Mammary epithelial cell (primary cell): ENCODE results near the gene LRRC63.

Source experiments
- CTCF ChIP-seq, 2 donors: IDR thresholded peaks in 1 of 2; conservative IDR thresholded peaks in 1 of 2; 2 replicates each; pipeline ENCODE4 v1.5.1; 2011 to 2012; ENCODE audit warnings: inconsistent platforms in 2 of 2, low read length in 2 of 2, mild to moderate bottlenecking in 2 of 2, control low read depth in 1 of 2, low read depth in 1 of 2; ENCODE audit not compliant: insufficient read depth in 1 of 2; ENCODE audit errors: extremely low read depth in 1 of 2
- EZH2 ChIP-seq: IDR thresholded peaks from 2 replicates; pipeline ENCODE4 v1.6.1; 2012; ENCODE audit warnings: low read length, inconsistent platforms, borderline replicate concordance

GRCh38 chr13:46296115-46296822 is 84.5 kb downstream of the LRRC63 start:
- TF ChIP-seq CTCF (conservative IDR thresholded peaks at IDR 0.05 in 1 of 2, IDR thresholded peaks at IDR 0.05 in 1 of 2; ENCODE audit: extremely low read depth in 1 of 2, insufficient read depth in 1 of 2, low read depth in 1 of 2, low read length in 2 of 2) (no peak), EZH2 (no peak)
